Muscle of leg (tissue), 11 donors: ENCODE data around the gene ZNF527. TPM values are rescaled to one million over a fixed set of nuclear protein-coding genes. Genes with fewer than 3 reads are reported as not detected.
"Not testable (repeated sequence)": the region's sequence is repeated elsewhere in the genome, so short reads cannot be mapped to it uniquely, and the experiment has no call there.

Source experiments
- DNase-seq: peaks from one replicate; pipeline ENCODE4 v3.0.0; 2013
- H3K27ac ChIP-seq: one replicate; pipeline ENCODE4 v1.5.1; 2013; ENCODE audit warnings: mild to moderate bottlenecking, low read length, control low read depth
- H3K27me3 ChIP-seq: one replicate; pipeline ENCODE4 v1.6.1; 2013; ENCODE audit warnings: low read length; ENCODE audit not compliant: control insufficient read depth, insufficient read depth
- H3K36me3 ChIP-seq: one replicate; pipeline ENCODE4 v1.6.1; 2013; ENCODE audit warnings: low read length; ENCODE audit not compliant: control insufficient read depth, insufficient read depth
- H3K4me1 ChIP-seq: one replicate; pipeline ENCODE4 v1.6.1; 2013; ENCODE audit warnings: low read length; ENCODE audit not compliant: control insufficient read depth, insufficient read depth
- H3K4me3 ChIP-seq: one replicate; pipeline ENCODE4 v1.5.1; 2013; ENCODE audit warnings: low read length, control low read depth
- H3K9me3 ChIP-seq: replicated peaks from 2 replicates; pipeline ENCODE4 v1.6.1; 2013; ENCODE audit warnings: low read depth, low read length; ENCODE audit not compliant: control insufficient read depth
- WGBS: methylation state at CpG from one replicate; pipeline ENCODE4 v1.1.5; 2013; ENCODE audit warnings: missing lambda C conversion rate; ENCODE audit not compliant: insufficient coverage; 5-methylcytosine and 5-hydroxymethylcytosine counted together
- polyA plus RNA-seq, 8 donors: library from polyadenylated mRNA; unstranded; fragments of 120-200 nt; gene quantifications; one replicate each; pipeline versions ENCODE4 v1.2.1 to v1.2.3, GENCODE V29; 2013; ENCODE audit warnings: inconsistent platforms in 1 of 8, low replicate concordance in 1 of 8; ENCODE audit not compliant: insufficient read length in 8 of 8, insufficient read depth in 1 of 8
- total RNA-seq: library from RNA; stranded (reverse); fragments of 120-200 nt; gene quantifications from one replicate; pipeline ENCODE4 v1.2.4, GENCODE V29; 2013

Gene ZNF527
- total and polyA plus RNA-seq, 9 donors = 4.5 to 7.6 (median 5.9) TPM

DNA sequence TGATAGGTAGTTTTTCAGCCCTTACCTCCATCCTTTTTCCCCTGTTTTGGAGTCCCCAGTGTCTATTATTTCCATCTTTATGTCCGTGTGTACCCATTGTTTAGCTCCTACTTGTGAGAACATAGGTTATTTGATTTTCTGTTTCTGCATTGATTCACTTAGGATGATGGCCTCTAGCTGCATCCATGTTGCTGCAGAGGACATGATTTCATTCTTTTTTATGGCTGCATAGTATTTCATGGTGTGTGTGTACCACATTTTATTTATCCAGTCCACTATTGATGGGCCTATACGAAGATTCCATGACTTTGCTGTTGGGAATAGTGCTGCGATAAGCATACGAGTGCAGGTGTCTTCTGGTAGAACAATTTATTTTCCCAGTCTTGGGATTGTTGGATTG is 15.0 kb upstream of the ZNF527 start:
- Histone ChIP-seq H3K4me1 (no peaks in the 10 kb centered on the region), H3K27ac (no peak overlapping the region), H3K9me3 (peaks cover 2% of the 10 kb centered on the region), H3K36me3 (peaks cover 2% of the 10 kb centered on the region), H3K4me3 (no peak overlapping the region), H3K27me3 (no peaks in the 10 kb centered on the region)
- DNase-seq = no peak
- no CpG with 5 or more reads among the region's 4 CpGs for WGBS

DNA sequence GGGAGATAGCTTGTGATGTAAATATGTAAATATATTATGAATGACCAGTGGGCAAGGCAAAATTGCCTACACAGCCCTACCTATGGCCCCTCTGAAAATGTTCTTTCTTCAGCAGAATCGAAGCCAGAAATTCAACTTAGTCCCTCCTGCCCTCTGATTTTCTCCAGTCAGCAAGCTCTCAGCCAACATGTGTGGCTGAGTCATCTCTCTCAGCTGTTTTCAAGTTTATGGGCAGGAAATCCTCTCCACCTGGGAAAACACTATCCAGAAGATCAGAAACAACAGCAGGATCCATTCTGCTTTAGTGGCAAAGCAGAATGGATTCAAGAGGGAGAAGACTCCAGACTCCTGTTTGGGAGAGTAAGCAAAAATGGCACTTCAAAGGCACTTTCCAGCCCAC is 8.9 kb upstream of the ZNF527 start:
- WGBS = 13% methylated on average over 1 of the region's 1 CpG
- Histone ChIP-seq H3K9me3 (peaks cover 20% of the 10 kb centered on the region), H3K4me3 (no peak overlapping the region), H3K27ac (peak overlapping the region; percentile 57), H3K4me1 (no peaks in the 10 kb centered on the region), H3K27me3 (no peaks in the 10 kb centered on the region), H3K36me3 (peaks cover 34% of the 10 kb centered on the region)
- DNase-seq = peak; percentile 48

DNA sequence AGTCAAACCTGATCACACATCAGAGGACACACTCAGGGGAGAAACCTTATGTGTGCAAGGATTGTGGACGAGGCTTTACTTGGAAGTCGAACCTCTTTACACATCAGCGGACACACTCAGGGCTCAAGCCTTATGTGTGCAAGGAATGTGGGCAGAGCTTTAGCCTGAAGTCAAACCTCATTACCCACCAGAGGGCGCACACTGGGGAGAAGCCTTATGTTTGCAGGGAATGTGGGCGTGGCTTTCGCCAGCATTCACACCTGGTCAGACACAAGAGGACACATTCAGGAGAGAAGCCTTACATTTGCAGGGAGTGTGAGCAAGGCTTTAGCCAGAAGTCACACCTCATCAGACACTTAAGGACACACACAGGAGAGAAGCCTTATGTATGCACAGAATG is 8.2 kb upstream of the ZNF527 start:
- peak; percentile 8 for DNase-seq
- H3K27me3 ChIP-seq = no peaks in the 10 kb centered on the region
- H3K4me3 ChIP-seq = no peak overlapping the region
- H3K36me3 ChIP-seq = peaks cover 33% of the 10 kb centered on the region
- WGBS = no CpG with 5 or more reads among the region's 6 CpGs
- peaks cover 20% of the 10 kb centered on the region for H3K9me3 ChIP-seq
- H3K4me1 ChIP-seq = no peaks in the 10 kb centered on the region
- H3K27ac ChIP-seq = no peak overlapping the region

DNA sequence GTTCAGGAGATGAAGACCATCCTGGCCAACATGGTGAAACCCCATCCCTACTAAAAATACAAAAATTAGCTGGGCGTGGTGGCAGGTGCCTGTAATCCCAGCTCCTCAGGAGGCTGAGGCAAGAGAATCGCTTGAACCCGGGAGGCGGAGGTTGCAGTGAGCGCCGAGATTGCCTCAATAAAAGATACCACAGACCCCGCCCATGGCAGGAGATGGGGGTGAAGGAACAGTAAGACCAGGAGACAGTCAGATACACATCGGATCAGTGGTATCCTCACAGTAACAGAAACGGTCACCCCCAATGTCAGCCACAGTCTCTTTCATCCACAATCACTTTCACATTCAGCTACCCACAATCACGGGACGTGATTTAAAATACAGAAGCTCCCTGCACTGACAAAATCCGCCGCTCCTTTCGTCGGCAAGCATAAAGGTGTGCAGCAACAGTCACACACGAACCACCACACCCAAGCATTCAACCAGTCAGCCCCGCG is 466 bp upstream of the ZNF527 start:
- Histone ChIP-seq H3K36me3 (peaks cover 16% of the 10 kb centered on the region), H3K4me3 (peak overlapping the region; percentile 71), H3K27ac (peak overlapping the region; percentile 93)
- H3K9me3 ChIP-seq, H3K4me1 ChIP-seq, H3K27me3 ChIP-seq, DNase-seq: not testable (repeated sequence)
- whole genome bisulfite sequencing = 8% methylated on average over 15 of the region's 18 CpGs

DNA sequence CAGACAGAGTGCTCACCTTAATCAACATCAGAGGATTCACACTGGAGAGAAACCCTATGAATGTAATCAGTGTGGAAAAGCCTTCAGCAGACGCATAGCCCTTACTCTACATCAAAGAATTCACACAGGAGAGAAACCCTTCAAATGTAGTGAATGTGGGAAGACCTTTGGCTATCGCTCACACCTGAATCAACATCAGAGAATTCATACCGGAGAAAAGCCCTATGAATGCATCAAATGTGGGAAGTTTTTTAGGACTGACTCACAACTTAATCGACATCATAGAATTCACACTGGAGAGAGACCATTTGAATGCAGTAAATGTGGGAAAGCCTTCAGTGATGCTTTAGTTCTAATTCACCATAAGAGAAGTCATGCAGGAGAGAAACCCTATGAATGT is 18.3 kb downstream of the ZNF527 start:
- peaks cover 32% of the 10 kb centered on the region for H3K36me3 ChIP-seq

DNA sequence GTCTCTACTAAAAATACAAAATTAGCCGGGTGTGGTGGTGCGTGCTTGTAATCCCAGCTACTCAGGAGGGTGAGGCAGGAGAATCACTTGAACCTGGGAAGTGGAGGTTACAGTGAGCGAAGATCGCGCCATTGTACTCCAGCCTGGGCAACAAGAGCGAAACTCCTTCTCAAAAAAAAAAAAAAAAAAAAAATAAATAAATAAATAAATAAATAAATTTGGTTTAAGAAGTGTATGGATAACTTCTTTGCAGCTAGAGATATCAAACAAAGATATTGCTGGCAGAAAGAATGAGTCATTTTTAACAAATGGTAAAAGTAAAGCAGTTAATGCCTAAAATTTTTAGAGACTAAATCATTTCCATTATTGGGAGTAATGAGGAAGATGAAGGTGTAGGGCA is 20.5 kb downstream of the ZNF527 start:
- H3K27ac ChIP-seq, H3K4me3 ChIP-seq, H3K27me3 ChIP-seq, H3K4me1 ChIP-seq, DNase-seq: not testable (repeated sequence)
- peaks cover 50% of the 10 kb centered on the region for H3K9me3 ChIP-seq
- H3K36me3 ChIP-seq = peaks cover 19% of the 10 kb centered on the region
- no CpG with 5 or more reads among the region's 6 CpGs for WGBS

More for the DNA sequence above, 18.3 kb downstream of the ZNF527 start:
- Histone ChIP-seq H3K27ac (no peak overlapping the region), H3K9me3 (peaks cover 58% of the 10 kb centered on the region), H3K4me1 (no peaks in the 10 kb centered on the region), H3K4me3 (no peak overlapping the region), H3K27me3 (no peaks in the 10 kb centered on the region)
- no peak for DNase-seq
- WGBS = no CpG with 5 or more reads among the region's 4 CpGs

DNA sequence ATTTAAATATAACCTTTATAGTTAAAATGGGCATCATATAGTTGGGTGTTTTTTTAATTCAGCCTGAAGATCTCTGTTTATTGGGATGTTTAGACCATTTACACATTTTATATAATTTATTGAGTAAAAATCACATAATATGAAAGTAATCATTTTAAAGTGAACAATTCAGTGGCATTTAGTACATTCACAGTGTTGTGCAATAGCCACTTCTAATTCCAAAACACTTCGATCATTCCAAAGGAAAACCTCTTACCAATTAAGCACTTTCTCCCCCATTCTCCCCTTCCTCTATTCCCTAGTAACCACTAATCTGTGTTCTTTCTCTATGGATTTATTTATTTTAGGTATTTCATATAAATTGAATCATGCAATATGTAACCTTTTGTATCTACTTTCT is 30.2 kb downstream of the ZNF527 start:
- no peaks in the 10 kb centered on the region for H3K36me3 ChIP-seq
- H3K27ac ChIP-seq = no peak overlapping the region
- no peaks in the 10 kb centered on the region for H3K27me3 ChIP-seq
- no peak overlapping the region for H3K4me3 ChIP-seq
- no CpG with 5 or more reads among the region's 1 CpG for WGBS
- no peaks in the 10 kb centered on the region for H3K4me1 ChIP-seq
- peaks cover 45% of the 10 kb centered on the region for H3K9me3 ChIP-seq
- DNase-seq = no peak

DNA sequence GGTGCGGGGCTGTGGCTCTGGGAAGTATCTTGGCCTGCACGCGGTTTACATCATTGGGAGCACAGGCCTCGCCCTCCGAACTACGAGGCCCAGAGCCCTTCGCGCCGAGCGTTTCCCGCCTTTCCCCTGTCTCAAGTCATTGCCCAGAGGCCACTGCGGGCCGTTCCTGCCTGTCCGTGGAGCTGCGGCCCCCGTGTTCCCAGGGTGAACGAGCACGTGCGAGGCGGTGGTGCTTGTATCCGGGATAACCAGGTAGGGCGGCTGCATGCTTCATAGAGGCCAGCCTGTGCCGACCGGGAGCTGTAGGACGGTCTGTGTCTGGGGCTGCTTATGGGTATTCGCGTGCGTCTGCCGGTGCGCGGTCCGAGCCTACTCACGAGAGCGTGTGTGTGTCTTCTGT is 32.5 kb downstream of the ZNF527 start:
- Histone ChIP-seq H3K27me3 (no peaks in the 10 kb centered on the region), H3K9me3 (peaks cover 45% of the 10 kb centered on the region), H3K36me3 (no peaks in the 10 kb centered on the region), H3K27ac (no peak overlapping the region), H3K4me1 (no peaks in the 10 kb centered on the region), H3K4me3 (no peak overlapping the region)
- 69% methylated on average over 34 of the region's 34 CpGs for WGBS
- no peak for DNase-seq

DNA sequence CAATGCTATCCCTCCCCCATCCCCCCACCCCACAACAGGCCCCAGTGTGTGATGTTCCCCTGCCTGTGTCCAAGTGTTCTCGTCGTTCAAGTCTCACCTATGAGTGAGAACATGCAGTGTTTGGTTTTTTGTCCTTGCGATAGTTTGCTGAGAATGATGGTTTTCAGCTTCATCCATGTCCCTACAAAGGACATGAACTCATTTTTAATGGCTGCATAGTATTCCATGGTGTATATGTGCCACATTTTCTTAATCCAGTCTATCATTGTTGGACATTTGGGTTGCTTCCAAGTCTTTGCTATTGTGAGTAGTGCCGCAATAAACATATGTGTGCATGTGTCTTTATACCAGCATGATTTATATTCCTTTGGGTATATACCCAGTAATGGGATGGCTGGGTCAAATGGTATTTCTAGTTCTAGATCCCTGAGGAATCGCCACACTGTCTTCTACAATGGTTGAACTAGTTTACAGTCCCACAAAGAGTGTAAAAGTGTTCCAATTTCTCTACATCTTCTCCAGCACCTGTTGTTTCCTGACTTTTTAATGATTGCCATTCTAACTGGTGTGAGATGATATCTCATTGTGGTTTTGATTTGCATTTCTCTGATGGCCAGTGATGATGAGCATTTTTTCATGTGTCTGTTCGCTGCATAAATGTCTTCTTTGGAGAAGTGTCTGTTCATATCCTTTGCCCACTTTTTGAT is 35.4 kb downstream of the ZNF527 start:
- H3K27me3 ChIP-seq, H3K36me3 ChIP-seq, DNase-seq, H3K27ac ChIP-seq, H3K4me3 ChIP-seq, H3K4me1 ChIP-seq: not testable (repeated sequence)
- WGBS = no CpG with 5 or more reads among the region's 6 CpGs
- H3K9me3 ChIP-seq = peaks cover 44% of the 10 kb centered on the region

DNA sequence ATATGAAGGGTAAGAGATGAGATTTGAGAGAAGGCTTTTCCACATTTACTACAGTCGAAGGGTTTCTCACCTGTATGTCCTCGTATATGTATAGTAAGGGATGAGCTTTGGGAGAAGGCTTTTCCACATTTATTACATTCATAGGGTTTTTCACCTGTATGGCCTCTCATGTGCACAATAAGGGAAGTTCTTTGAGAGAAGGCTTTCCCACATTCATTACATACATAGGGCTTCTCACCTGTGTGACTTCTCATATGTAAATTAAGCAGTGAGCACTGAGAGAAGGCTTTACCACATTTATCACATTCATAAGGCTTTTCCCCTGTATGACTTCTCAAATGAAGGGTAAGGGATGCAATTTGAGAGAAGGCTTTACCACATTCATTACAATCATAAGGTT is 41.8 kb downstream of the ZNF527 start:
- no CpG with 5 or more reads among the region's 2 CpGs for WGBS
- Histone ChIP-seq H3K36me3 (peaks cover 7% of the 10 kb centered on the region), H3K9me3 (peaks cover 57% of the 10 kb centered on the region), H3K27ac (no peak overlapping the region), H3K4me3 (no peak overlapping the region), H3K4me1 (no peaks in the 10 kb centered on the region), H3K27me3 (no peaks in the 10 kb centered on the region)
- no peak for DNase-seq
